Fibroblast of skin of right biceps (primary cell): Measurements from ENCODE around the gene DIO1.

Experiments used
- DNase-seq: peaks from one replicate; pipeline ENCODE4 v3.0.0-alpha.2; 2013

The DIO1 gene

GRCh38 chr1:53895421-53895820 lies 1.4 kb downstream of the DIO1 start:
- no peak for DNase-seq

- peak; percentile 86 for DNase-seq
Observed at GRCh38 chr1:53896635-53897229, 2.7 kb downstream of the DIO1 start.

- DNase-seq: peak; percentile 79
Observed at GRCh38 chr1:53899206-53899628, 5.2 kb downstream of the DIO1 start.

GRCh38 chr1:53899708-53900107 lies 5.7 kb downstream of the DIO1 start:
- no peak for DNase-seq

- DNase-seq: no peak
Observed at GRCh38 chr1:53902235-53903138, 8.5 kb downstream of the DIO1 start.

- no peak for DNase-seq
Observed at GRCh38 chr1:53905509-53905908, 11.5 kb downstream of the DIO1 start.

- DNase-seq: no peak
Observed at GRCh38 chr1:53906121-53906520, 12.1 kb downstream of the DIO1 start.

GRCh38 chr1:53909946-53910345 lies 16.0 kb downstream of the DIO1 start:
- DNase-seq: no peak

- DNase-seq: no peak
Observed at GRCh38 chr1:53911442-53911841, 17.5 kb downstream of the DIO1 start.

GRCh38 chr1:53913352-53914033 lies 19.5 kb downstream of the DIO1 start:
- DNase-seq: no peak

GRCh38 chr1:53918343-53918742 lies 24.4 kb downstream of the DIO1 start:
- DNase-seq: no peak

- DNase-seq: peak; percentile 21
Observed at GRCh38 chr1:53919675-53920066, 25.7 kb downstream of the DIO1 start.

GRCh38 chr1:53927376-53927881 lies 33.4 kb downstream of the DIO1 start:
- DNase-seq: no peak

GRCh38 chr1:53929246-53929960 lies 35.4 kb downstream of the DIO1 start:
- peak; percentile 40 for DNase-seq

- no peak for DNase-seq
Observed at GRCh38 chr1:53930932-53931331, 36.9 kb downstream of the DIO1 start.

GRCh38 chr1:53931523-53931922 lies 37.5 kb downstream of the DIO1 start:
- no peak for DNase-seq

- no peak for DNase-seq
Observed at GRCh38 chr1:53934170-53934765, 40.3 kb downstream of the DIO1 start.

GRCh38 chr1:53936430-53936829 lies 42.4 kb downstream of the DIO1 start:
- no peak for DNase-seq

- DNase-seq: no peak
Observed at GRCh38 chr1:53938136-53938830, 44.3 kb downstream of the DIO1 start.

- no peak for DNase-seq
Observed at GRCh38 chr1:53942127-53942957, 48.4 kb downstream of the DIO1 start.

GRCh38 chr1:53943090-53943489 lies 49.1 kb downstream of the DIO1 start:
- no peak for DNase-seq
